ENCODE measurements around the gene KRTAP5-1. TPM values are rescaled to one million over a fixed set of nuclear protein-coding genes. Genes with fewer than 3 reads are reported as not detected.

KRTAP5-1 gene
- total and polyA plus RNA-seq, 8 donors, result 0.21 TPM; not detected in 7

DNA sequence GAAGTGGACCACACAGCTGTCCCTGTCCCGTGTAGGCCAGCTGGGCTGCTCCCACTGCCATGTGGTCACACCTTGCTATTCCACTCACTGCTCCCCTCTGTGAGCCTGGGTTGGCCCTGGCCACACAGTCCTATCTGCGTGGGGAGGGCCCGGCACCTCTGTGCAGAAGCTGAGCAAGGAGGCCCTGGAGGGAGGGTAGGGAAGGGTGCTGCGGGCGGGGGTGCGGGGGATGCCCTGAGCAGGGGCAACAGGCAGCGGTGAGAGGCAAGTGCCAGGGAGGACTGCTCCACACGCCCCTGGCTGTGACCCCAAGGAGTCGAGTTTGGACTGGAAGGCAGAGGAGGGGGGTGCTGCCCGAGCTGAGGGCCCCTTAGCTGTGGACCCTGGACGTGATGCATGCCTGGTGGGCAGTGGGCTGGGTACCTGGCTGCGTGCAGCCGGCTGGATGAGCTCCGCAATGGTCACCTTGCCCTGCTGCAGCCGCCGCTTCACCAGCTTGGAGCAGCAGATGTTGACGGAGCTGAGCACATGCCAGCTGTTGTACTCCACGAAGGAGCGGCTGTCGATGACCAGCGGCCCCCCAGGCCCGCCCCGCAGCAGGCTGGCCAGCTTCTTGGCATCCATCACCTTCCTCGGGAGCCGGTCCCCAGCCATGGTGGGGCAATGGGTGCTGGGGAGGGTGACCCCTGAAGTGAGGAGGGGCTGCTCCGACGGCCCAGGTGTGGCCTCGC lies 19.7 kb downstream of the KRTAP5-1 start:
- H3K4me1 ChIP-seq, result peaks cover 0 to under 1% of the 10 kb centered on the region in 2 donors
- no peak overlapping the region for H3K4me3 ChIP-seq
- H3K27ac ChIP-seq, result no peak overlapping the region
- intact Hi-C loops (cut with DNase I), result no loop called here
- H3K27me3 ChIP-seq, result peaks cover 0 to 38% of the 10 kb centered on the region in 2 donors
- DNase-seq (peak in 1 of 4 donors; percentile 76), ATAC-seq (no peak)
- H3K9me3 ChIP-seq, result no peaks in the 10 kb centered on the region
- H3K36me3 ChIP-seq, result peaks cover 0 to 17% of the 10 kb centered on the region in 2 donors
- TF ChIP-seq, protein P1, sequence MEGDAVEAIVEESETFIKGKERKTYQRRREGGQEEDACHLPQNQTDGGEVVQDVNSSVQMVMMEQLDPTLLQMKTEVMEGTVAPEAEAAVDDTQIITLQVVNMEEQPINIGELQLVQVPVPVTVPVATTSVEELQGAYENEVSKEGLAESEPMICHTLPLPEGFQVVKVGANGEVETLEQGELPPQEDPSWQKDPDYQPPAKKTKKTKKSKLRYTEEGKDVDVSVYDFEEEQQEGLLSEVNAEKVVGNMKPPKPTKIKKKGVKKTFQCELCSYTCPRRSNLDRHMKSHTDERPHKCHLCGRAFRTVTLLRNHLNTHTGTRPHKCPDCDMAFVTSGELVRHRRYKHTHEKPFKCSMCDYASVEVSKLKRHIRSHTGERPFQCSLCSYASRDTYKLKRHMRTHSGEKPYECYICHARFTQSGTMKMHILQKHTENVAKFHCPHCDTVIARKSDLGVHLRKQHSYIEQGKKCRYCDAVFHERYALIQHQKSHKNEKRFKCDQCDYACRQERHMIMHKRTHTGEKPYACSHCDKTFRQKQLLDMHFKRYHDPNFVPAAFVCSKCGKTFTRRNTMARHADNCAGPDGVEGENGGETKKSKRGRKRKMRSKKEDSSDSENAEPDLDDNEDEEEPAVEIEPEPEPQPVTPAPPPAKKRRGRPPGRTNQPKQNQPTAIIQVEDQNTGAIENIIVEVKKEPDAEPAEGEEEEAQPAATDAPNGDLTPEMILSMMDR (IDR thresholded peaks at IDR 0.05), result no peak

DNA sequence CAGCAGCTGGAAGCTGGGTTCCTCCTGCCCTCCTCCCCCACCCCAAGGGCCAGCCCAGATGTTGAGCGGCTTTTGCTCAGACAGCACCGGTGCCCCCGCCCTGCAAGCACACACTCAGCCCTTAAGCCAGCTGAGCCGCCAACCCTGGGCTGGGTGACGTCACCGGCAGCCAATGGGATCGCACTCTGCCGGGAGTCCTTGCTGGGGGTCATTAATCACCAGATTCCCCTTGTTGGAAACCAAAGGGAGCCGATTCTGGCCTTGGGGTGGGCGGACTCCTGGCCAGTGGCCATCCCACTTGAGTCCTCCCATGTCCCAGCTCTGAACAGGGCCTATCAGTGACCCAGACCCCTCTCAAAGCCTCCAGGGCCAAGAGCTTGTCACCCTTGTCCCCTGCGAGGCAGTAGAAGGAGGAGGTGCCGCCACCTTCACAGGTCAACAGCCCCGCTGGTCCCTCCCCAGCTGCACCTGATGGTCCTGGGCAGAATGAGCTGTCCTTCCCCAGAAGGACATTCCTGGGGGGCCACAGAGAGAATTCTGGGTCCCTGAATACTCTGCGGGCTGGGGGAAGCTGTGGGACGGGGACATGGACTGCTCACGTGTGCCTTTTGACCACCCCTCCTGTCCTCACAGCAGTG lies 20.4 kb downstream of the KRTAP5-1 start:
- Histone ChIP-seq H3K27ac (no peak overlapping the region), H3K9me3 (no peaks in the 10 kb centered on the region), H3K4me3 (no peak overlapping the region), H3K4me1 (peaks cover 0 to 4% of the 10 kb centered on the region in 2 donors), H3K36me3 (peaks cover 0 to 17% of the 10 kb centered on the region in 2 donors), H3K27me3 (peaks cover 0 to 31% of the 10 kb centered on the region in 2 donors)
- TF ChIP-seq, protein P1 (IDR thresholded peaks at IDR 0.05), result no peak
- intact Hi-C loops (cut with DNase I), result no loop called here
- peak in 1 of 4 donors; percentile 82 for DNase-seq
- ATAC-seq, result peak; percentile 40

DNA sequence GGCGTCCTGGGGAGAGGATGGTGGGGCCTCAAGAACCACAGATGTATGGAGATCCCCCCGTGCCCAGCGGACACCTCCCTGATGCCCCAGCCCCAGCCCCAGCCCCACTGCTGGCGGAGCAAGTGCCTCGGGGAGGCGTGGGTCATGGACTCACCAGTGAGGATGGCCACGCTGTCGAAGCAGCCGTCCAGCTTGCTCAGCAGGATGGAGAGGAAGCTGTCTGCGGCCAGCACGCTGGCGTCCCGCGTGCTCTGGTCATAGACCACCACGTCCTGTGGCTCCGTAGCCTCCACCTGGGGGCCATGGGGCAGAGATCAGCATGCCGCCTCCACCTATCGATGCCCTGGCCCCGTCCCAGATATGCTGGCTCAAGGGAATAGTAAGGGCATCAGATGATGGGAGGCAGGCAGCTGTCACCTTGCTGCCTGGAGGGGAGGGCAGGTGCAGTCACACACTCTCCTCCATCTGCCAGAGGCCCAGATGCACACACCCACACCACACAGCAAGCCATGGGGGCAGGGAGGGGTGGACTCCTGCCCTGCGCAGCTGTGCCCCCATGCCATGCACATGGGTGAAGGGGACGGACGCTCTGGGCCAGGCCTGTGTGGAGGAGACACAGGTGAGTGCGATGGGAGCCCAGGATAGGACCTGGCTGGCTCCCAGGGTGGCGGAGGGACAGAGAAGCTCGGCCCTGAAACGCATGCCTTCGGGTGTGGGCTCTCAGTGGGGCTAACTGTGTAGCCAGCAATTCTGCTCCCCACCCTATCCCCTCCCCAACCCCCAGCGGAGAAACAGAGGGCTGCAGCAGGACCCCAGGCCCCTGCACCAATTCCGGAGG lies 21.2 kb downstream of the KRTAP5-1 start:
- ATAC-seq (no peak), DNase-seq (no peak)
- H3K36me3 ChIP-seq, result peaks cover 0 to 17% of the 10 kb centered on the region in 2 donors
- no peaks in the 10 kb centered on the region for H3K9me3 ChIP-seq
- peaks cover 0 to 27% of the 10 kb centered on the region in 2 donors for H3K27me3 ChIP-seq
- intact Hi-C loops (cut with DNase I), result no loop called here
- peaks cover 5 to 12% of the 10 kb centered on the region in 2 donors for H3K4me1 ChIP-seq
- no peak overlapping the region for H3K4me3 ChIP-seq
- no peak overlapping the region for H3K27ac ChIP-seq
- TF ChIP-seq, protein P1 (IDR thresholded peaks at IDR 0.05), result no peak

DNA sequence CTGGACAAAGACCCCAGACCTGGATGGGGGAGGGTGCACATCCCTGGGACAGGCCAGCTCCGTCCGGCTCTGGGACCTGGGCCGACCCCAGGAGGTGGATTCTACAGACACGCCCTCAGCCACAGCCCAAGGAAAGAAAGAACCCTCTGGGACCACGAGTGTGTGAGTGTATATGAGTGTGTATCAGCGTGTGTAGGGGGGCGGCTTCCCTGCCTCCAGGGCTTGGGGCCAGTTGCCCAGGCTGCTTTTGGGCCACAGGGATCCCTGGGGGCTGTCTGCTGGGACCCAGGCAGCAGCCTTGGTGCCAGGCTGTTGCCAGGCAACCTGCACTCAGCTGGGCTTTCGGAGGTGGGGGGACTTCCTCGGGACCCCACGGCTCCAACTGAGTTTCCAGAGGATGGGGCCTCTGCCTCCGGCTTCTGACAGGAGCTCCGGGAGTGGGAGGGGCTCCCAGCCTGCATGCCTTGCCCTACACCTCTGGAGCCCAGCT lies 21.9 kb downstream of the KRTAP5-1 start:
- intact Hi-C loops (cut with DNase I), result no loop called here
- no peak overlapping the region for H3K27ac ChIP-seq
- no peak for DNase-seq
- peaks cover 0 to 29% of the 10 kb centered on the region in 2 donors for H3K27me3 ChIP-seq
- H3K9me3 ChIP-seq, result no peaks in the 10 kb centered on the region
- no peak overlapping the region for H3K4me3 ChIP-seq
- TF ChIP-seq, protein P1 (IDR thresholded peaks at IDR 0.05), result no peak
- H3K4me1 ChIP-seq, result peaks cover 12 to 19% of the 10 kb centered on the region in 2 donors
- peaks cover 0 to 17% of the 10 kb centered on the region in 2 donors for H3K36me3 ChIP-seq
- no peak for ATAC-seq

Data from left lung (tissue), 10 donors.